Measurements from ENCODE around the gene TMEM14C.

TMEM14C gene

GRCh38 chr6:10722820-10723566, at the start of gene TMEM14C:
TMEM14C (plus strand) TSS chr6:10723070; CDS start chr6:10724614, 1,544 bp downstream.
- DNase-seq = peak; percentile 80 to 82

GRCh38 chr6:10676403-10676802, 46.5 kb upstream of the TMEM14C start:
- no peak for DNase-seq

GRCh38 chr6:10678456-10678855, 44.4 kb upstream of the TMEM14C start:
- DNase-seq = no peak

- no peak for DNase-seq
Observed at GRCh38 chr6:10681795-10682194, 41.1 kb upstream of the TMEM14C start.

GRCh38 chr6:10682355-10682988, 40.4 kb upstream of the TMEM14C start:
- no peak for DNase-seq

- no peak for DNase-seq
Observed at GRCh38 chr6:10684618-10685017, 38.3 kb upstream of the TMEM14C start.

GRCh38 chr6:10685092-10685915, 37.6 kb upstream of the TMEM14C start:
- DNase-seq = no peak

- no peak for DNase-seq
Observed at GRCh38 chr6:10686901-10687300, 36.0 kb upstream of the TMEM14C start.

GRCh38 chr6:10687582-10687981, 35.3 kb upstream of the TMEM14C start:
- no peak for DNase-seq

GRCh38 chr6:10690651-10691445, 32.0 kb upstream of the TMEM14C start:
- no peak for DNase-seq

- DNase-seq = no peak
Observed at GRCh38 chr6:10692965-10693538, 29.8 kb upstream of the TMEM14C start.

GRCh38 chr6:10694302-10695085, 28.4 kb upstream of the TMEM14C start, which contains the start of the genes C6orf52 and PAK1IP1:
C6orf52 (minus strand) TSS chr6:10694616; CDS start chr6:10687550, 7,066 bp downstream.
PAK1IP1 (plus strand) TSS chr6:10694972; CDS start chr6:10694986, 14 bp downstream.
- DNase-seq = peak; percentile 95

- no peak for DNase-seq
Observed at GRCh38 chr6:10695086-10695657, 27.7 kb upstream of the TMEM14C start.

GRCh38 chr6:10696655-10697054, 26.2 kb upstream of the TMEM14C start:
- no peak for DNase-seq

GRCh38 chr6:10713962-10714361, 8.9 kb upstream of the TMEM14C start:
- no peak for DNase-seq

GRCh38 chr6:10719296-10719963, 3.4 kb upstream of the TMEM14C start:
- DNase-seq = peak; percentile 56 to 69

GRCh38 chr6:10719964-10720264, 3.0 kb upstream of the TMEM14C start:
- DNase-seq = no peak

GRCh38 chr6:10720265-10720959, 2.5 kb upstream of the TMEM14C start:
- DNase-seq = peak; percentile 49 to 62

GRCh38 chr6:10720960-10721849, 1.7 kb upstream of the TMEM14C start:
- DNase-seq = peak; percentile 17 to 23

All from CD4-positive, alpha-beta T cell treated with Interleukin-4 for 1 hour (primary cell).